GM20000 (cell line): ENCODE measurements around the gene SLAMF1.
"Not testable (repeated sequence)": the region's sequence is repeated elsewhere in the genome, so short reads cannot be mapped to it uniquely, and the experiment has no call there.

Source experiments
- DNase-seq: peaks from one replicate; pipeline ENCODE4 v3.0.0; 2012; ENCODE audit warnings: low spot score
- TF ChIP-seq, protein P1 (sequence below): IDR thresholded peaks from 2 replicates; pipeline ENCODE4 v1.5.1; 2012; ENCODE audit warnings: mild to moderate bottlenecking, control low read depth; ENCODE audit errors: extremely low read depth, missing control alignments

Gene SLAMF1

GRCh38 chr1:160560806-160561205 is 86.0 kb downstream of the SLAMF1 start:
- TF ChIP-seq, protein P1, sequence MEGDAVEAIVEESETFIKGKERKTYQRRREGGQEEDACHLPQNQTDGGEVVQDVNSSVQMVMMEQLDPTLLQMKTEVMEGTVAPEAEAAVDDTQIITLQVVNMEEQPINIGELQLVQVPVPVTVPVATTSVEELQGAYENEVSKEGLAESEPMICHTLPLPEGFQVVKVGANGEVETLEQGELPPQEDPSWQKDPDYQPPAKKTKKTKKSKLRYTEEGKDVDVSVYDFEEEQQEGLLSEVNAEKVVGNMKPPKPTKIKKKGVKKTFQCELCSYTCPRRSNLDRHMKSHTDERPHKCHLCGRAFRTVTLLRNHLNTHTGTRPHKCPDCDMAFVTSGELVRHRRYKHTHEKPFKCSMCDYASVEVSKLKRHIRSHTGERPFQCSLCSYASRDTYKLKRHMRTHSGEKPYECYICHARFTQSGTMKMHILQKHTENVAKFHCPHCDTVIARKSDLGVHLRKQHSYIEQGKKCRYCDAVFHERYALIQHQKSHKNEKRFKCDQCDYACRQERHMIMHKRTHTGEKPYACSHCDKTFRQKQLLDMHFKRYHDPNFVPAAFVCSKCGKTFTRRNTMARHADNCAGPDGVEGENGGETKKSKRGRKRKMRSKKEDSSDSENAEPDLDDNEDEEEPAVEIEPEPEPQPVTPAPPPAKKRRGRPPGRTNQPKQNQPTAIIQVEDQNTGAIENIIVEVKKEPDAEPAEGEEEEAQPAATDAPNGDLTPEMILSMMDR = no peak

DNA sequence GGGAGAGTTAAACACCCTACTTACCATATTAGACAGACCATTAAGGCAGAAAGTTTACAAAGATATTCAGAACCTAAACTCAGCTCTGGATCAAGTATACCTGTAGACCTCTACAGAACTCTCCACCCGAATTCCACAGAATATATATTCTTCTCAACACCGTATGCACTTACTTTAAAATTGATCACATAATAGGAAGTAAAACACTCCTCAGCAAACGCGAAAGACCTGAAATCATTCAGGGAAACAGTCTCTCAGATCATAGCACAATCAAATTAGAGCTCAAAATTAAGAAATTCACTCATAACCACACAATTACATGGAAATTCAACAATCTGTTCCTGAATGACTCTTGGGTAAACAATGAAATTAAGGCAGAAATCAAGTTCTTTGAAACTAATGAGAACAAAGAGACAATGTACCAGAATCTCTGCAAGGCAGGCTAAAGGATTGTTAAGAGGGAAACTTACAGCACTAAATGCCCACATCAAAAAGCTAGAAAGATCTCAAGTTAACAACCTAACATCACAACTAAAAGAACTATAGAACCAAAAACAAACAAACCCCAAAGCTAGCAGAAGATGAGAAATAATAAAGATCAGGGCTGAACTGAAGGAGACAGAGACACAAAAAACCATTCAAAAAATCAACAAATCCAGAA is 86.7 kb downstream of the SLAMF1 start:
- TF ChIP-seq, protein P1 = no peak

More at GRCh38 chr1:160560806-160561205, 86.0 kb downstream of the SLAMF1 start:
- no peak for DNase-seq

DNA sequence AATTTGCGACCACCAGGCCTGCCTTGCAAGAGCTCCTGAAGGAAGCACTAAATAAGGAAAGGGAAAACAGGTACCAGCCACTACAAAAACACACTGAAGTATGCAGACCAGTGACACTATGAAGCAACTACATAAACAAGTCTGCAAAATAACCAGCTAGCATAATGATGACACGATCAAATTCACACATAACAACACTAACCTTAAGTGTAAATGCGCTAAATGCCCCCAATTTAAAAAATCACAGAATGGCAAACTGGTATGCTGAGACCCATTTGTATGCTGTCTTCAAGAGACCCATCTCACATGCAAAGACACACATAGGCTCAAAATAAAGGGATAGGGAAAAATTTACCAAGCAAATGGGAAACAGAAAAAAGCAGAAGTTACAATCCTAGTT is 87.4 kb downstream of the SLAMF1 start:
- not testable (repeated sequence) for DNase-seq

More for the DNA sequence above, 86.7 kb downstream of the SLAMF1 start:
- no peak for DNase-seq

DNA sequence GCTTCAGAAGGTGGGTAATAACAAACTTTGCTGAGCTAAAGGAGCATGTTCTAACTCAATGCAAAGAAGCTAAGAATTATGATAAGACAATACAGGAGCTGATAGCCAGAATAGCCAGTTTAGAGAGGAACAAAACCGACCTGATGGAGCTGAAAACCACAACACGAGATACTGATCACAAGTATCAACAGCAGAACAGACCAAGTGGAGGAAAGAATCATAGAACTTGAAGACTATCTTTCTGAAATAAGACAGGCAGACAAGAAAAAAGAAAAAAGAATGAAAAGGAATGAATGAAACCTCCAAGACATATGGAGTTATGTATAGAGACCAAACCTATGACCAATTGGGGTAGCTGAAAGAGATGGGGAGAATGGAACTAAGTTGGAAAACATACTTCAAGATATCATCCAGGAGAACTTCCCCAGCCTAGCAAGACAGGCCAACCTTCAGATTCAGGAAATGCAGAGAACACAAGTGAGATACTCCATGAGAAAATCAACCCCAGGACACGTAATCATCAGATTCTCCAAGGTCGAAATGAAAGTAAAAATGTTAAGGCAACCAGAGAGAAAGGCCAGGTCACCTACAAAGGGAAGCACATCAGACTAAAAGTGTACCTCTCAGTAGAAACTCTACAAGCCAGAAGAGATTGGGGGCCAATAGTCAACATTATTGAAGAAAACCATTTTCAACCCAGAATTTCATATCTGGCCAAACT is 88.0 kb downstream of the SLAMF1 start:
- TF ChIP-seq, protein P1 = no peak
- no peak for DNase-seq
